ENCODE results near the gene FHL2. TPM values are rescaled to one million over a fixed set of nuclear protein-coding genes. Genes with fewer than 3 reads are reported as not detected.
A peak's percentile ranks its signal among the peaks of the same experiment; 100 is the strongest.
"Not testable (repeated sequence)": the region's sequence is repeated elsewhere in the genome, so short reads cannot be mapped to it uniquely, and the experiment has no call there.

FHL2 gene
- total RNA-seq, 4 donors from 2014 or later, result 36.7 to 81.2 (median 44.0) TPM

GRCh38 chr2:105327690-105328089 is 71.2 kb downstream of the FHL2 start:
- 91 to 100% methylated on average over 2 of the region's 2 CpGs for WGBS, 2 donors

DNA sequence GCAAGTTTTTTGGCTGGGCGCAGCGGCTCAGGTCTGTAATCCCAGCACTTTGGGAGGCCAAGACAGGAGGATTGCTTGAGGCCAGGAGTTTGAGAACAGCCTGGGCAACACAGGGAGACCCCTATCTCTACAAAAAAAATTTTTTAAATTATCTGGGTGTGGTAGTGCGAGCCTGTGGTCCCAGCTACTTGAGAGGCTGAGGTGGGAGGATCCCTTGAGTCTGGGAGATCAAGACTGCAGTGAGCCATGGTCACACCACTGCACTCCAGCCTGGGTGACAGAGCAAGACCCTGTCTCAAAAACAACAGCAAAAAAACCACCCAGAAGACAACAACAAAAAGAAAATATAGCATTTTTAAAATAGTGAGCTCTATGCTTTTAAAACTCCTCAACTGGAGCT is 71.6 kb downstream of the FHL2 start:
- intact Hi-C loops (cut with DNase I); H3K9me3 ChIP-seq; DNase-seq; H3K27me3 ChIP-seq; H3K36me3 ChIP-seq; H3K4me3 ChIP-seq (replicated peaks in 1 of 3): not testable (repeated sequence)
- Histone ChIP-seq H3K4me1 (peaks cover 15 to 19% of the 10 kb centered on the region in 2 donors), H3K27ac (peak overlapping the region in 1 of 3 donors; percentile 26)
- 92 to 93% methylated on average over 3 of the region's 3 CpGs for WGBS, 2 donors

More at GRCh38 chr2:105327690-105328089, 71.2 kb downstream of the FHL2 start:
- Histone ChIP-seq H3K4me1 (peaks cover 15 to 19% of the 10 kb centered on the region in 2 donors), H3K27me3 (no peaks in the 10 kb centered on the region), H3K4me3 (replicated peaks in 1 of 3) (no peak overlapping the region), H3K27ac (peak overlapping the region; percentile 71 to 79 (median 76)), H3K9me3 (no peaks in the 10 kb centered on the region), H3K36me3 (no peaks in the 10 kb centered on the region)
- intact Hi-C loops (cut with DNase I), result no loop called here
- DNase-seq, result no peak
- TF ChIP-seq, protein P1, sequence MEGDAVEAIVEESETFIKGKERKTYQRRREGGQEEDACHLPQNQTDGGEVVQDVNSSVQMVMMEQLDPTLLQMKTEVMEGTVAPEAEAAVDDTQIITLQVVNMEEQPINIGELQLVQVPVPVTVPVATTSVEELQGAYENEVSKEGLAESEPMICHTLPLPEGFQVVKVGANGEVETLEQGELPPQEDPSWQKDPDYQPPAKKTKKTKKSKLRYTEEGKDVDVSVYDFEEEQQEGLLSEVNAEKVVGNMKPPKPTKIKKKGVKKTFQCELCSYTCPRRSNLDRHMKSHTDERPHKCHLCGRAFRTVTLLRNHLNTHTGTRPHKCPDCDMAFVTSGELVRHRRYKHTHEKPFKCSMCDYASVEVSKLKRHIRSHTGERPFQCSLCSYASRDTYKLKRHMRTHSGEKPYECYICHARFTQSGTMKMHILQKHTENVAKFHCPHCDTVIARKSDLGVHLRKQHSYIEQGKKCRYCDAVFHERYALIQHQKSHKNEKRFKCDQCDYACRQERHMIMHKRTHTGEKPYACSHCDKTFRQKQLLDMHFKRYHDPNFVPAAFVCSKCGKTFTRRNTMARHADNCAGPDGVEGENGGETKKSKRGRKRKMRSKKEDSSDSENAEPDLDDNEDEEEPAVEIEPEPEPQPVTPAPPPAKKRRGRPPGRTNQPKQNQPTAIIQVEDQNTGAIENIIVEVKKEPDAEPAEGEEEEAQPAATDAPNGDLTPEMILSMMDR (IDR thresholded peaks at IDR 0.05), result no peak
- no peak for TF ChIP-seq POLR2A (IDR thresholded peaks at IDR 0.05)

GRCh38 chr2:105325389-105325963 is 73.4 kb downstream of the FHL2 start:
- intact Hi-C loops (cut with DNase I), result no loop called here
- Histone ChIP-seq H3K27ac (peak overlapping the region in 1 of 3 donors; percentile 6), H3K36me3 (no peaks in the 10 kb centered on the region), H3K27me3 (no peaks in the 10 kb centered on the region), H3K4me3 (replicated peaks in 1 of 3) (no peak overlapping the region), H3K9me3 (no peaks in the 10 kb centered on the region), H3K4me1 (peaks cover 19 to 22% of the 10 kb centered on the region in 2 donors)
- TF ChIP-seq, protein P1 (IDR thresholded peaks at IDR 0.05), result no peak
- no peak for TF ChIP-seq POLR2A (IDR thresholded peaks at IDR 0.05)
- 73 to 79% methylated on average over 3 of the region's 3 CpGs for WGBS, 2 donors
- no peak for DNase-seq

GRCh38 chr2:105324732-105325131 is 74.1 kb downstream of the FHL2 start:
- intact Hi-C loops (cut with DNase I), result no loop called here
- Histone ChIP-seq H3K27ac (peak overlapping the region in 1 of 3 donors; percentile 6), H3K4me3 (replicated peaks in 1 of 3) (no peak overlapping the region), H3K27me3 (no peaks in the 10 kb centered on the region), H3K36me3 (no peaks in the 10 kb centered on the region), H3K9me3 (no peaks in the 10 kb centered on the region), H3K4me1 (peaks cover 14 to 28% of the 10 kb centered on the region in 2 donors)
- DNase-seq, result no peak
- TF ChIP-seq, protein P1 (IDR thresholded peaks at IDR 0.05), result no peak
- TF ChIP-seq POLR2A (IDR thresholded peaks at IDR 0.05), result no peak
- WGBS, 2 donors, result 86 to 88% methylated on average over 4 of the region's 4 CpGs

DNA sequence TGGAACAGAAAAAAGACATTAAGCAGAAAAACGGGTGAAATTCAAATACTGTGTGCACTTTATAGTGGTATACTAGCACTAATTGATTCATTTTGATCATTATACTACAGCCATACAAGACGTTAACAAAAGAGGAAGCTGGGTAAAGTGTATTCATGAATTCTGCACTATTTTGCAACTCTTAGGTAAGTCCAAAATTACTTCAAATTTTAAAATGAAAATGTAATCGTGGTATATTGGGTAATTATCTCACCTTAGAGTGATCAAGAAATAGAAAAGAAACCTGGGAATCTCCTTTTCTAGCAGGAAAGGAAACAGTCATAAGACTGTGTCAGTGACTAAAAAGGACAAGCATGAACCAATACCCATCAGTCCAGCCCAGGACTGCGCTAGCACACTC is 74.8 kb downstream of the FHL2 start:
- intact Hi-C loops (cut with DNase I), result no loop called here
- Histone ChIP-seq H3K9me3 (no peaks in the 10 kb centered on the region), H3K36me3 (no peaks in the 10 kb centered on the region), H3K27ac (no peak overlapping the region), H3K4me1 (peaks cover 14 to 28% of the 10 kb centered on the region in 2 donors), H3K27me3 (no peaks in the 10 kb centered on the region), H3K4me3 (replicated peaks in 1 of 3) (no peak overlapping the region)
- DNase-seq, result no peak
- 81 to 87% methylated on average over 4 of the region's 4 CpGs for WGBS, 2 donors
- no peak for TF ChIP-seq POLR2A (IDR thresholded peaks at IDR 0.05)
- TF ChIP-seq, protein P1 (IDR thresholded peaks at IDR 0.05), result no peak

Measured in thyroid gland (tissue), 4 donors.